HG02571 (cell line): Measurements from ENCODE around the gene TM9SF2.
"Not testable (repeated sequence)": the region's sequence is repeated elsewhere in the genome, so short reads cannot be mapped to it uniquely, and the experiment has no call there.

Source experiments
- ATAC-seq: cut with Tn5 transposase; IDR thresholded peaks from one replicate; pipeline ENCODE4 v1.9.1; 2021; ENCODE audit warnings: mild to moderate bottlenecking, moderate library complexity; ENCODE audit not compliant: unreplicated experiment

Gene TM9SF2

GRCh38 chr13:99527301-99527700, 26.0 kb downstream of the TM9SF2 start:
- ATAC-seq: no peak

DNA sequence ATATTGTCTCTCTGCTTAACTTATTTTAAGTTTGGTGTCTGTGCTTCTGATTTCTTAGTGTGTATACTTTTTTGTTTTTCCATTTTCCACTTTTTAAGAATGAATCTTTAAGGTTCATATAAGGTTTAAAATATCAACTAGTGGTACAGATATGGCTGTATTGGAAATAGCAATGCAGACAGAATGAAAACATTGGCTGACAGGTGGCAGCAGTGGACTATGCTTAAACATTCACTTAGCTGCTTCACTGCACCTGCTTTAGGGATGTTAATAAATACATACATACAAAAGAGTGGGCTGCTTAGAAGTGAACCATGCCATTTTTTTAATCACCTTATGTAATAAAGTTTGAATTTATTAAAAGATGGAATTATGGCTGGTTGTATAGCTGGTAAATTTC, 27.3 kb downstream of the TM9SF2 start:
- ATAC-seq: no peak

GRCh38 chr13:99536023-99536422, 34.8 kb downstream of the TM9SF2 start:
- no peak for ATAC-seq

DNA sequence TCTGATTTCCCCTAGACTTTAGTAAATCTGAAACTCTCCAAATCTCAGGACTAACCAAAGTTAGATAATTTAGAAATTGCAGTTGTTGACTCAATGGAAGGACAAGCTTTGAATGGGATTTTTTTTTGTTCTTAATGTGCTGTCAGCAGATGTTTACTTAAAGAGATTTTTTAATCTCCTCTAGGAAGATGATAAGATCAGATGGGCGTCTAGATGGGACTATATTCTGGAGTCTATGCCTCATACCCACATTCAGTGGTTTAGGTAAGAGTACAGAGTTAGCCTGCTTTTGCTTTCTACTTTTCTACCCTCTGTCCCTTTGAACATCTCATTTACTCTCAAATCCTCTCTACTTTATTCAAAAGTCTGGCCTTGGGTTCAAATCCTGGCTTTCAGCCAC, 39.3 kb downstream of the TM9SF2 start:
- ATAC-seq: no peak

- ATAC-seq: peak; percentile 99
These were observed 41.6 kb downstream of the TM9SF2 start for GRCh38 chr13:99542788-99543406.

GRCh38 chr13:99545361-99545760, 44.1 kb downstream of the TM9SF2 start:
- ATAC-seq: no peak

DNA sequence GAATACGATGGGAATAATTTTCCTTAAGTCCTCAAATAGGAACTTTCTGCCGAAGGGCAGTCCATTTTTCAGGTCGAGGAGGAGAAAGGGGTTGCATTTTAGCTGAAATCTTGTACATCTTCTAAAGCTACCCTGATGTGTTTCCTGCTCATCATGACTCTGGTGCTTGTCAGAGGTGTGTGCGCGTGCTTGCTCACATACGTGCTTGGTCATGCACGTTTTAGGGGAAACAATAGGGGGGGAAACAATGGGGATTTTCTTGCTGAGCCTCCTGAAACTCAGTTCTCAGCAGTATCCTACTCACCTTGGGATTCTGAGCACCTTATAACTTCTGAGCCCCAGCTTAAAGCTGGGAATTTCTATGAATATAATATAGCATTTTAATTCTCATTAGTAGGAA, 44.7 kb downstream of the TM9SF2 start:
- no peak for ATAC-seq

DNA sequence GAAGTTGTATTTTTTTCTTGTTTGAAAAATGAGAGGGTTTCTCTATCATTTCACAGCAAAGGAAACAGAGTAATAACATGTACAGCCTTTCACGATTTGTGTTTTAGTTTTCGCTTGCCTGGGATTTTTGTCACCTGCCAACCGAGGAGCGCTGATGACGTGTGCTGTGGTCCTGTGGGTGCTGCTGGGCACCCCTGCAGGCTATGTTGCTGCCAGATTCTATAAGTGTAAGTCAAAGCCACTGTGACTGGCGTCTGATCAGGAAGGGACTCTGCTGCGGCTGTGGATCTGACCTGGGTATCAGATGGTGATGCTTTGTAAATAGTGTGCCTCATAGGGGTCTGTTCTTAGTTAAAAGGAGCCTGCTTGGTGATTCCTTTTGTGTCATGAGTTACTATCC, 45.6 kb downstream of the TM9SF2 start:
- no peak for ATAC-seq

DNA sequence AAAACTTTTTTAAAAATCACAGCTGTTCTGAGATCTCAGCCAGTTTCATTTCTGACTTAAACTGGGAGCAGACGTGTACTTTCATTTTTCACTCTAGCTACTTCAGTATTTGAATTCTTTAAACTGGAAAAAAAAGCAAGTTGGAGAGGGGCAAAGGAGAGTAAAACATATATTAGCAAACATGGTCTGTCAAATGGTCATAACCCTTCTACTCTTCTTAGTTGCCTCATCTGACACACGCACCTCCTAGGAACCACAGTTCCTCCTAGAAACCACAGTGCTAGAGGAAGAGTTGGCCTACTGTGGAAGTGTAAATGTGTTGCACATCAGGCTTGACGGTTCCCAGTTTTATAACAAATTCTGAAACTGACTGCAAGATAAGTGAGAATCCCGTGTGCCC, 47.2 kb downstream of the TM9SF2 start:
- peak; percentile 69 for ATAC-seq

GRCh38 chr13:99553033-99553432, 51.8 kb downstream of the TM9SF2 start:
- no peak for ATAC-seq

DNA sequence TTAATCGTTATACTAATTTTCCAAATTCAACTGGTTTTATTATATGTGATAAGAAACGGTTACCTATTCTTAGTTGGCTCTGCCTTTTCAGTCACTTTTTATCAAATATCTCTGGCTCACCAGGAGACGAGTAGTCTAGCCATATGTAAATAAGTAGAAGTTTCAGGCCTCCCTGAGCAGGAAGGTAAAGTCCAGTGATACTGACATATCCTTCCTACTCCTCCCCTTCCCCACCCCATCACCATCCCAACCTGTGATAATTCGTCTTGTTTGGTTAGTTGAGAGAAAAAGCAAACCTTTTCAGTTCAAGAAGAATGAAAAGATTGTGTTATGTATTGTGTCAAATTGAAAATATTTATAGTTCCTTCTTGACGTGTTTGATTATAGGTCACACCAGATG, 53.9 kb downstream of the TM9SF2 start:
- ATAC-seq: no peak

DNA sequence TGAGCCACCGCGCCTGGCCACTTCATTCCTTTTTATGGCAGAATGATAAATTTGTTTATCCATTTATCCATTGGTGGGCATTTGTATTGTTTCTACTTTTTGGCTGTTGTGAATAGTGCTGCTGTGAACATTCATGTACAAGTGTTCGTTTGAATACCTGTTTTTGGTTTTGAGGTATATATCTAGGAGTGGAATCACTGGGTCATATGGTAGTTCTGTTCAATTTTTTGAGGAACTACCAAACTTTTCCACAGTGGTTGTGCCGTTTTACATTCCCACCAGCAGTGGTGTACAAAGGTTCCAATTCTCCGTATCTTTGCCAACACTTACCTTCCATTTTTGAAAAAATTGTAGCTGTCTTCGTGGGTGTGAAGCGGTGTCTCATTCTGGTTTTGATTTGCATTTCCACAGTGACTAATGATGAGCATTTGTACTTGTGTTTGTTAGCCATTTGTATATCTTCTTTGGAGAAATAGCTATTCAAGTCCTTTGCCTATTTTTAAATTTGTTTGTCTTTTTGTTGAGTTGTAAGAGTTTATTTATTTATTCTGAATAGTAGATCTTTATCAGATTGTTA, 55.7 kb downstream of the TM9SF2 start:
- no peak for ATAC-seq

DNA sequence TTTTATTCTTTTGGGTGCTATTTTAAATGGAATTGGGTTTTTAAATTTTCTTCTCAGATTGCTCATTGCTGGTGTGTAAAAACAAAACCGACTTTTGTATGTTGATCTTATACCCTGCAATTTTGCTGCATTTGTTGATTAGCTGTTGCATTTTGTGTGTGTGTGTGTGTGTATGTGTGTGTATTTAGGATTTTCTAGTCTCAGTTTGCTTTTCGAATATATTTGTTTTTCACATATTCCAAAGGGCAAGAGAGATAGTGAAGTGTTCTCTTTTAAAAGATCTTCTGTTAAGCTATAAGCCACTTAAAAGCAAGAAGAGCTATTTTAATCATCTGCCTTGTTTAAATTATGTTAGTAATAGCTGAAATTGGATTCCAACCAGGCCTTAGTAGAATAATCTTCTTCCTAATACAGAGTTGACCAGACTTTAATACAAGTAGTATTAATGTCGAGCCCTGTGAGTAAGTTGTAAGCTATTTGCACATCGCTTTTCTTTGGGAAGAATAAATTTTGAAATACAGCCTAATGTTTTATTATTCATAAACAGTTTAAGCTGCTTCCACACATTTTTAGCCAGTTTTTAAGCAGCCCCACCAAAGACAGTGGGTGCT, 57.4 kb downstream of the TM9SF2 start:
- ATAC-seq: no peak

GRCh38 chr13:99559560-99559959, 58.3 kb downstream of the TM9SF2 start:
- ATAC-seq: no peak

DNA sequence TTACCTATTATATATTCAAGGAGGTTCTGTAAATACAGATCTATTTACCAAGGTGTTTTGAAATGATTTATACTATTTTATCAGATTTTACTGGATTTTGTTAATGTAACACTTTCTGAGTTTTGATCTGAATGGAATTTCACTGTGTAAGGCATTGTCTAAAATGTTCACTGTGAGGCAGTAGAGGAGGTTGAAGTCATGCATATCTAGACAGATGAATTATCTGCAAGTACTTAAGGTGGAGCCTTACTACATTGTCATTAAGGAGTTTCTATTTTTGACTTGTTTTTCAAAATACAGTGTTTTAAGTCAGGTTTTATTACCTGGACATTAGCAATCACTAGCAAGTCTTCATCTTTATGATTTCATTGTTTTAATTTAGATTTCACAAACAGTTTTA, 62.1 kb downstream of the TM9SF2 start:
- ATAC-seq: no peak

GRCh38 chr13:99564386-99564785, 63.1 kb downstream of the TM9SF2 start:
- no peak for ATAC-seq

GRCh38 chr13:99565478-99566124, 64.3 kb downstream of the TM9SF2 start:
- no peak for ATAC-seq

DNA sequence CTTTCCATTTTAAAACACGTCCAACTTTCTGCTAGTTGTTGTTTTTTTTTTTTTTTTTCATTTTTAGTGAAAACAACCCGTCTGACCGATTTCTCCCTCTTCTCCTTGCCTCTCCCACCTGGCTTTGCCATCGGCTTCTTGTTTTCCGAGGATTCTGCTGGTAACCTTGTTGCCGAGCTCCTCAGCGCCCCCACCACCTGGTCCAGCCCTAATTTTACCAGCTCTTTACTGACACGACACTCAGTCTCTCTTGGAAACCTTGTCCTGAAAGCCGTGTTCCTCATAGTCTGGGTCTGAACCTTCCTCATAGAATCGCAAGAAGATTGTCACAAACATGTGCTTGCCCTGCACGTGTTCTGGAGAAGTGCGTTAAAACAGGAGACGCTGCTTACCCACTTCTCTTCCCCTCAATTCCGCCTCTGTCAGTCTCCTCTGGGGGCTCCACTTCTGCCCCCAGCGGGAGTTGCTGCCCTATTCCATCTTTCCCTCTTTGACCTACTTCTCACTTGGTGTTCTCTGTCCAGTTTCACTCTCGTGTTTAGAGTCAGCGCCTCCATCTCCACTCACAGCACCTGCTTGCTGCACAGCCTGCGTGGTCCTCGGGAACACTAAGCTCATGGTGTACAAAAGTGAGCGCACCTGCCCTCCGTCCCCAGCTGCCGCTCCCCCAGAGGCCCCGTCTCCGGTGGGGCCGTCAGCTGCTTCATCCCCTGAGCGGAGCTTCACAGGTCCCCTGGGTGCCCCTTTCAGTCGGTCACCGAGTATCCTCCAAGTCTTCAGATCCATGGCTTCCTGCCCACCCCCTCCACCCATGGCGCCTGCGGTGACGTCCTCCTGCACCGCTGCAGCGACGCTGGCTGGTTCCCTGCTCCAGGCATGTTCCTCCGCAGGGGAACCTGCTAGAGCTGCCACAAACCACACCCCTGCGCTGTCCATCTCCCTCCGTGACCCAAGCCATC, 65.1 kb downstream of the TM9SF2 start:
- ATAC-seq: no peak

DNA sequence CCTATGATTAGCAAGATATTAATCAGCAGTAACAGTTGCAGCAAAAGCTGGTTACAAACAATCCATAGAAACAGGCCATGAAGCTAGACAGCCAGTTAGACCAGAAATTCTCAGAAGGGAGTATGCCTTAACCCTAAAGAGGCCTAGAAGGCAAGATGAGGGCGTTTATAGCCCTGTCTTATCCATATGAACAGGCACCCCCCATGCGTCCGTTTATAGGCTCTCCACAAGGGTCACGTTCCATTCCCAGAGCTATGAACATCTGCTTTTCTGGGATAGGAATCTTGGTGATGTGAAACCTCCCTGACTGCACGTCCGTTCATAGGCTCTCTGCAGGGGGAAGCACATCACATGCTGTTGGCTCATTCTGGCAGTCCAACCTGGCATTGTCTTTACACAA, 67.6 kb downstream of the TM9SF2 start:
- ATAC-seq: not testable (repeated sequence)

- no peak for ATAC-seq
These were observed 70.9 kb downstream of the TM9SF2 start for GRCh38 chr13:99572131-99572530.

GRCh38 chr13:99572921-99573320, 71.6 kb downstream of the TM9SF2 start:
- ATAC-seq: no peak
